ENCODE data around the gene CNIH3. TPM values are rescaled to one million over a fixed set of nuclear protein-coding genes. Genes with fewer than 3 reads are reported as not detected.

The CNIH3 gene
- polyA plus RNA-seq, 4 donors: 10.0 to 12.8 (median 11.3) TPM

- no peak for DNase-seq (ENCODE audit: low read depth in 4 of 4, low spot score in 2 of 4)
Observed at GRCh38 chr1:224612246-224612645, 3.9 kb upstream of the CNIH3 start.

GRCh38 chr1:224613486-224613885, 2.6 kb upstream of the CNIH3 start:
- no peak for DNase-seq (ENCODE audit: low read depth in 4 of 4, low spot score in 2 of 4)

GRCh38 chr1:224616756-224617409, 766 bp downstream of the CNIH3 start:
- no peak for DNase-seq (ENCODE audit: low read depth in 4 of 4, low spot score in 2 of 4)

GRCh38 chr1:224617410-224618355, 1.6 kb downstream of the CNIH3 start:
- no peak for DNase-seq (ENCODE audit: low read depth in 4 of 4, low spot score in 2 of 4)

GRCh38 chr1:224619209-224619608, 3.1 kb downstream of the CNIH3 start:
- no peak for DNase-seq (ENCODE audit: low read depth in 4 of 4, low spot score in 2 of 4)

- no peak for DNase-seq (ENCODE audit: low read depth in 4 of 4, low spot score in 2 of 4)
Observed at GRCh38 chr1:224620105-224620504, 4.0 kb downstream of the CNIH3 start.

GRCh38 chr1:224621813-224622682, 5.9 kb downstream of the CNIH3 start:
- no peak for DNase-seq (ENCODE audit: low read depth in 4 of 4, low spot score in 2 of 4)

GRCh38 chr1:224622831-224623230, 6.7 kb downstream of the CNIH3 start:
- no peak for DNase-seq (ENCODE audit: low read depth in 4 of 4, low spot score in 2 of 4)

- no peak for DNase-seq (ENCODE audit: low read depth in 4 of 4, low spot score in 2 of 4)
Observed at GRCh38 chr1:224623310-224623714, 7.2 kb downstream of the CNIH3 start.

GRCh38 chr1:224623743-224624333, 7.7 kb downstream of the CNIH3 start:
- no peak for DNase-seq (ENCODE audit: low read depth in 4 of 4, low spot score in 2 of 4)

- no peak for DNase-seq (ENCODE audit: low read depth in 4 of 4, low spot score in 2 of 4)
Observed at GRCh38 chr1:224624432-224624831, 8.3 kb downstream of the CNIH3 start.

GRCh38 chr1:224626042-224626441, 9.9 kb downstream of the CNIH3 start:
- DNase-seq (ENCODE audit: low read depth in 4 of 4, low spot score in 2 of 4): no peak

GRCh38 chr1:224629965-224630364, 13.8 kb downstream of the CNIH3 start:
- no peak for DNase-seq (ENCODE audit: low read depth in 4 of 4, low spot score in 2 of 4)

- DNase-seq (ENCODE audit: low read depth in 4 of 4, low spot score in 2 of 4): no peak
Observed at GRCh38 chr1:224631462-224632115, 15.5 kb downstream of the CNIH3 start.

- DNase-seq (ENCODE audit: low read depth in 4 of 4, low spot score in 2 of 4): no peak
Observed at GRCh38 chr1:224632381-224632871, 16.3 kb downstream of the CNIH3 start.

- no peak for DNase-seq (ENCODE audit: low read depth in 4 of 4, low spot score in 2 of 4)
Observed at GRCh38 chr1:224632921-224633321, 16.8 kb downstream of the CNIH3 start.

GRCh38 chr1:224635356-224635755, 19.2 kb downstream of the CNIH3 start:
- no peak for DNase-seq (ENCODE audit: low read depth in 4 of 4, low spot score in 2 of 4)

- DNase-seq (ENCODE audit: low read depth in 4 of 4, low spot score in 2 of 4): no peak
Observed at GRCh38 chr1:224637515-224637914, 21.4 kb downstream of the CNIH3 start.

GRCh38 chr1:224637936-224638335, 21.8 kb downstream of the CNIH3 start:
- no peak for DNase-seq (ENCODE audit: low read depth in 4 of 4, low spot score in 2 of 4)
